Transverse colon (tissue), 4 donors: ENCODE results near the gene ZNF236.

Experiments used
- CTCF ChIP-seq, 5 experiments: fragments of 200-600 bp in 3 of 5; fragments of 450-650 bp in 2 of 5; sonication (generic) in 3 of 5; IDR thresholded peaks; 1 replicate in 2 of 5; 2 replicates in 3 of 5; pipeline ENCODE4 v1.5.1; 2016 to 2017; ENCODE audit warnings: antibody characterized with exemption in 5 of 5, inconsistent platforms in 3 of 5, mild to moderate bottlenecking in 2 of 5, moderate library complexity in 1 of 5
- EP300 ChIP-seq: sonication (generic); formaldehyde crosslinking; IDR thresholded peaks from one replicate; pipeline ENCODE4 v1.6.1; 2017; ENCODE audit warnings: antibody characterized with exemption, low read depth
- POLR2A ChIP-seq: fragments of 450-650 bp; IDR thresholded peaks from one replicate; pipeline ENCODE4 v1.6.1; 2016; ENCODE audit warnings: antibody characterized with exemption, mild to moderate bottlenecking, moderate library complexity
- POLR2AphosphoS5 ChIP-seq, 3 donors: sonication (generic); formaldehyde crosslinking; IDR thresholded peaks; one replicate each; pipeline ENCODE4 v1.6.1; 2016; ENCODE audit warnings: antibody characterized with exemption in 3 of 3

GRCh38 chr18:76903386-76903785 is 81.0 kb downstream of the ZNF236 start:
- TF ChIP-seq POLR2A (no peak), CTCF (IDR thresholded peaks at IDR 0.05) (no peak), POLR2AphosphoS5 (IDR thresholded peaks at IDR 0.05) (no peak), EP300 (no peak)
